Measurements from ENCODE around the gene CRTAC1. TPM values are rescaled to one million over a fixed set of nuclear protein-coding genes. Genes with fewer than 3 reads are reported as not detected.

CRTAC1 gene
- total RNA-seq, 4 donors from 2014 or later, result 4.0 to 8.7 (median 5.0) TPM

GRCh38 chr10:97867220-97867800 is 163.1 kb downstream of the CRTAC1 start:
- intact Hi-C loops (cut with DNase I), result no loop called here
- DNase-seq (ENCODE audit: extremely low spot score), result no peak

DNA sequence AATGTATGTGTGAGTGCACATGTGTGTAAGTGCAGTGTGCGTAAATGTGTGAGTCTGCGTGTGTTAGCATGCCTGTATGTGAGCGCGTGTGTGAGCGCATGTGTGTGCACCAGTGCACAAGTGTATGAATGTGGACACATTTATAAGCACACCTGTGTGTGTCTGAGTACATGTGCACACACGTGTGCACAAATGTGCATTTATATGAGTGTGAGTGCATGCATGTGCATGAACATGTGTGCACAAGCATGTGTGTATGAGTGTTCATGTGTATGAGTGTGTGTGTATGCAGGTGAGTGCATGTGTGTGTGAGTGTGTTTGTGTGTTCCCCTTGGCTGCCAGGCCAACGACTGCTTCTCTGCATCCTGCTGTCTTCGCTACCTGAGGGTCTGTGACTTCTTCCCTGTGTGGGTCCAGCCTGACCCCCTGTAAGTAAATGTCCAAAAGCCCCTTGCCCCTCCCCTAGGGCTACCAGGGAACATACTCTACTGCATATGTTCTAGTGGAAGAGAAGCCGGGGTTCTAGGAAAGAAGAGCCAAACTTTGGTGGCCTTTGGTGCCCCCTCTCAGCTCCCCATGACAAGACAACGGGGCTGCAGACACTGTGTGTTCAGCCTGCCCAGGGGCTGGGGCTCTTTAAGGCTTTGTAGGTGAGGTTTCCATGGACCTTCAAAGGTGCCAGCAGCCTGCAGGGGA is 163.7 kb downstream of the CRTAC1 start:
- DNase-seq (ENCODE audit: extremely low spot score), result no peak
- intact Hi-C loops (cut with DNase I), result no loop called here

More at GRCh38 chr10:97867220-97867800, 163.1 kb downstream of the CRTAC1 start:
- H3K9me3 ChIP-seq, result no peaks in the 10 kb centered on the region
- H3K4me1 ChIP-seq, result peaks cover 11 to 15% (median 12%) of the 10 kb centered on the region in 4 donors
- H3K27me3 ChIP-seq, result peaks cover 0 to 43% (median 0%) of the 10 kb centered on the region in 4 donors
- H3K36me3 ChIP-seq, result no peaks in the 10 kb centered on the region
- TF ChIP-seq CTCF (IDR thresholded peaks at IDR 0.05), result no peak
- 87% methylated on average over 10 of the region's 10 CpGs for whole genome bisulfite sequencing
- H3K4me3 ChIP-seq, result no peak overlapping the region
- H3K27ac ChIP-seq (replicated peaks in 1 of 4), result no peak overlapping the region

GRCh38 chr10:97865488-97865887 is 164.9 kb downstream of the CRTAC1 start:
- Histone ChIP-seq H3K4me3 (no peak overlapping the region), H3K4me1 (peaks cover 11 to 15% (median 12%) of the 10 kb centered on the region in 4 donors), H3K27me3 (peaks cover 0 to 56% (median 2%) of the 10 kb centered on the region in 4 donors), H3K9me3 (no peaks in the 10 kb centered on the region), H3K36me3 (no peaks in the 10 kb centered on the region), H3K27ac (replicated peaks in 1 of 4) (no peak overlapping the region)
- WGBS, result 50% methylated on average over 13 of the region's 18 CpGs
- DNase-seq (ENCODE audit: extremely low spot score), result no peak
- TF ChIP-seq POLR2A (IDR thresholded peaks at IDR 0.05; ENCODE audit: low read depth), result no peak
- no peak for TF ChIP-seq EP300 (IDR thresholded peaks at IDR 0.05)
- TF ChIP-seq POLR2AphosphoS5 (IDR thresholded peaks at IDR 0.05), result no peak
- TF ChIP-seq CTCF (IDR thresholded peaks at IDR 0.05), result no peak
- intact Hi-C loops (cut with DNase I), result no loop called here

More for the DNA sequence above, 163.7 kb downstream of the CRTAC1 start:
- Histone ChIP-seq H3K4me1 (peaks cover 11 to 15% (median 12%) of the 10 kb centered on the region in 4 donors), H3K27me3 (peaks cover 0 to 45% (median 2%) of the 10 kb centered on the region in 4 donors), H3K9me3 (no peaks in the 10 kb centered on the region), H3K27ac (replicated peaks in 1 of 4) (no peak overlapping the region), H3K36me3 (no peaks in the 10 kb centered on the region), H3K4me3 (no peak overlapping the region)
- WGBS, result 91% methylated on average over 10 of the region's 10 CpGs
- TF ChIP-seq POLR2AphosphoS5 (IDR thresholded peaks at IDR 0.05) (no peak), POLR2A (IDR thresholded peaks at IDR 0.05; ENCODE audit: low read depth) (no peak), EP300 (IDR thresholded peaks at IDR 0.05) (no peak), CTCF (IDR thresholded peaks at IDR 0.05) (no peak)

DNA sequence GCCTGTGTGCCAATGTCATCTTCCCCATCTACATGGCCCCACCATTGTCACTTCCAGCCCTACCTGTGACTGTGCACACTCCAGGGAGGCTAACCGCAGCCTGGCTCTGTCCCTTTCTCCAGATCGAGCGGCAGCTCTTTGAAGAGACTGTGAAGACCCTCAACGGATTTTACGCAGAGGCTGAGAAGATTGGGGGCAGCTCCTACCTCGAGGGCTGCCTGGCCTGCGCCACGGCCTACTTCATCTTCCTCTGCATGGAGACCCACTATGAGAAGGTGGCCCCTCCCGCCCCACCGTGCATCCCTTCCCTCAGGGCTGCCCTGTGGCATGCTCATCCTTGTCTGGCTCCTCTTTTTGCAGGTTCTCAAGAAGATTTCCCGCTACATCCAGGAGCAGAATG is 166.6 kb downstream of the CRTAC1 start:
- Histone ChIP-seq H3K27me3 (peaks cover 0 to 53% (median 2%) of the 10 kb centered on the region in 4 donors), H3K4me1 (peaks cover 1 to 6% (median 3%) of the 10 kb centered on the region in 4 donors), H3K4me3 (no peak overlapping the region), H3K27ac (replicated peaks in 1 of 4) (no peak overlapping the region), H3K36me3 (no peaks in the 10 kb centered on the region), H3K9me3 (no peaks in the 10 kb centered on the region)
- no peak for TF ChIP-seq POLR2A (IDR thresholded peaks at IDR 0.05; ENCODE audit: low read depth)
- no peak for TF ChIP-seq CTCF (IDR thresholded peaks at IDR 0.05)
- TF ChIP-seq EP300 (IDR thresholded peaks at IDR 0.05), result no peak
- no peak for TF ChIP-seq POLR2AphosphoS5 (IDR thresholded peaks at IDR 0.05)
- no peak for DNase-seq (ENCODE audit: extremely low spot score)
- intact Hi-C loops (cut with DNase I), result no loop called here
- WGBS, result 92% methylated on average over 11 of the region's 11 CpGs
